RWPE2 (cell line): ENCODE results near the gene KLF11.

Experiments
- ATAC-seq: fragments of 200-7000 bp; cut with Tn5 transposase; 3 replicates; pipeline ENCODE4 v1.9.1; 2021; ENCODE audit warnings: low read depth
- DNase-seq: peaks from one replicate; pipeline ENCODE4 v3.0.0-alpha.2; 2020; ENCODE audit warnings: low spot score
- H3K27ac ChIP-seq: fragments of 450-650 bp; 2 replicates; pipeline ENCODE4 v1.5.1; 2017; ENCODE audit warnings: mild to moderate bottlenecking; ENCODE audit not compliant: poor library complexity, severe bottlenecking
- H3K27me3 ChIP-seq: fragments of 250-450 bp; sonication (Bioruptor Pico); 2 replicates; pipeline ENCODE4 v1.5.1; 2021; ENCODE audit warnings: mild to moderate bottlenecking, moderate library complexity; ENCODE audit not compliant: insufficient read depth, poor library complexity, severe bottlenecking
- H3K36me3 ChIP-seq: fragments of 250-450 bp; sonication (Bioruptor Pico); 2 replicates; pipeline ENCODE4 v1.5.1; 2020; ENCODE audit warnings: low read depth, mild to moderate bottlenecking, moderate library complexity
- H3K4me1 ChIP-seq: fragments of 250-450 bp; sonication (Bioruptor Pico); 2 replicates; pipeline ENCODE4 v1.5.1; 2021; ENCODE audit warnings: mild to moderate bottlenecking, moderate library complexity; ENCODE audit not compliant: insufficient read depth, poor library complexity, severe bottlenecking
- H3K4me3 ChIP-seq: fragments of 250-450 bp; sonication (Bioruptor Pico); 2 replicates; pipeline ENCODE4 v1.5.1; 2021; ENCODE audit warnings: mild to moderate bottlenecking, moderate library complexity; ENCODE audit not compliant: severe bottlenecking
- H3K9me3 ChIP-seq: fragments of 250-450 bp; sonication (Bioruptor Pico); 2 replicates; pipeline ENCODE4 v1.5.1; 2021; ENCODE audit warnings: mild to moderate bottlenecking, moderate library complexity; ENCODE audit not compliant: severe bottlenecking
- CTCF ChIP-seq: fragments of 450-650 bp; IDR thresholded peaks from one replicate; pipeline ENCODE4 v1.5.1; 2017; ENCODE audit warnings: mild to moderate bottlenecking, moderate library complexity; ENCODE audit not compliant: poor library complexity, severe bottlenecking

KLF11 gene

GRCh38 chr2:10097352-10098148, 54.2 kb downstream of the KLF11 start:
- no peak overlapping the region for H3K27ac ChIP-seq
- H3K27me3 ChIP-seq, result no peaks in the 10 kb centered on the region
- peak; percentile 95 for TF ChIP-seq CTCF
- DNase-seq (no peak), ATAC-seq (peak; percentile 96)
- peaks cover 7% of the 10 kb centered on the region for H3K4me1 ChIP-seq
- H3K4me3 ChIP-seq, result no peak overlapping the region
- H3K9me3 ChIP-seq, result no peaks in the 10 kb centered on the region
- no peaks in the 10 kb centered on the region for H3K36me3 ChIP-seq

GRCh38 chr2:10101491-10101890, 58.1 kb downstream of the KLF11 start:
- no peak for ATAC-seq
- H3K36me3 ChIP-seq, result no peaks in the 10 kb centered on the region
- H3K4me1 ChIP-seq, result no peaks in the 10 kb centered on the region
- no peaks in the 10 kb centered on the region for H3K27me3 ChIP-seq
- no peak overlapping the region for H3K4me3 ChIP-seq
- no peak overlapping the region for H3K27ac ChIP-seq
- no peak for TF ChIP-seq CTCF
- no peak for DNase-seq
- H3K9me3 ChIP-seq, result peaks cover 2% of the 10 kb centered on the region

- ATAC-seq (no peak), DNase-seq (no peak)
- Histone ChIP-seq H3K27ac (no peak overlapping the region), H3K4me1 (no peaks in the 10 kb centered on the region), H3K36me3 (no peaks in the 10 kb centered on the region), H3K4me3 (no peak overlapping the region), H3K27me3 (no peaks in the 10 kb centered on the region), H3K9me3 (peaks cover 4% of the 10 kb centered on the region)
- no peak for TF ChIP-seq CTCF
These were observed 59.8 kb downstream of the KLF11 start for GRCh38 chr2:10103179-10103578.
